HCT116 (cell line): Measurements from ENCODE around the gene RELL1. TPM values are rescaled to one million over a fixed set of nuclear protein-coding genes. Genes with fewer than 3 reads are reported as not detected.

Experiments used
- ATAC-seq: fragments of 200-7000 bp; cut with Tn5 transposase; 2 replicates; pipeline ENCODE4 v1.9.1; 2020; ENCODE audit warnings: mild to moderate bottlenecking, moderate library complexity
- BruUV-seq: library from RNA; stranded (reverse); fragments of 400-500 nt; replicated peaks from 2 replicates; lab custom pipeline; 2021; lab: Mats Ljungman, UMichigan
- CTCF ChIA-PET: fragments of 300-600 bp; sonication (Branson Sonifier 250); formaldehyde crosslinking; loops from one replicate; lab custom pipeline; 2021; ENCODE audit warnings: antibody characterized with exemption; lab: Charles Lee
- POLR2A ChIA-PET: fragments of 300-600, 350-600 bp; sonication (Branson Sonifier 250); formaldehyde crosslinking; loops from one replicate; lab custom pipeline; 2021; ENCODE audit warnings: antibody characterized with exemption; lab: Charles Lee
- RAD21 ChIA-PET, 2 experiments: fragments of 300-600 bp; sonication (Branson Sonifier 250); formaldehyde crosslinking; loops; one replicate each; lab custom pipeline; 2023; ENCODE audit warnings: low total read pairs in 2 of 2; ENCODE audit not compliant: uncharacterized antibody in 2 of 2, unreplicated experiment in 2 of 2, low non-redundant PET in 1 of 2; lab: Charles Lee
- DNase-seq: peaks from one replicate; pipeline ENCODE4 v3.0.0-alpha.2; 2010; ENCODE audit warnings: low read depth, low spot score
- H2AFZ ChIP-seq: fragments of 200-600 bp; shearing (Covaris generic), sonication (generic); 2 replicates; pipeline ENCODE4 v1.6.1; 2017; ENCODE audit warnings: low read depth, mixed run types, mixed read lengths, antibody characterized with exemption, low read length; ENCODE audit not compliant: poor library complexity, severe bottlenecking
- H3K27ac ChIP-seq: 2 replicates; pipeline ENCODE4 v1.5.1; 2012; ENCODE audit warnings: low read depth, low read length
- H3K27me3 ChIP-seq: fragments of 200-600 bp; sonication (generic); 2 replicates; pipeline ENCODE4 v1.6.1; 2016; ENCODE audit warnings: mixed run types, low read length, mixed read lengths; ENCODE audit not compliant: insufficient read depth
- H3K36me3 ChIP-seq, 2 experiments: fragments of 200-500 bp in 1 of 2; fragments of 200-600 bp in 1 of 2; sonication (Bioruptor generic) in 1 of 2; sonication (generic) in 1 of 2; 2 replicates each; pipeline versions ENCODE4 v1.5.1 to v1.6.1; 2014 to 2016; ENCODE audit warnings: low read length in 2 of 2, inconsistent platforms in 1 of 2, mixed read lengths in 1 of 2, mixed run types in 1 of 2; ENCODE audit not compliant: insufficient read depth in 2 of 2, control insufficient read depth in 1 of 2
- H3K4me1 ChIP-seq, 2 experiments: fragments of 200-600 bp in 1 of 2; sonication (generic) in 1 of 2; 2 replicates each; pipeline versions ENCODE4 v1.5.1 to v1.6.1; 2012 to 2017; ENCODE audit warnings: low read length in 2 of 2, inconsistent platforms in 1 of 2, mild to moderate bottlenecking in 1 of 2, mixed read lengths in 1 of 2, mixed run types in 1 of 2, moderate library complexity in 1 of 2; ENCODE audit not compliant: insufficient read depth in 2 of 2, control insufficient read depth in 1 of 2
- H3K4me2 ChIP-seq: fragments of 200-600 bp; sonication (generic); 2 replicates; pipeline ENCODE4 v1.6.1; 2017; ENCODE audit warnings: mixed run types, low read length, mixed read lengths
- H3K4me3 ChIP-seq, 2 experiments: fragments of 200-600 bp in 1 of 2; sonication (generic) in 1 of 2; replicated peaks in 1 of 2; 2 replicates each; pipeline ENCODE4 v1.5.1; 2011 to 2016; ENCODE audit warnings: low read length in 2 of 2, control low read depth in 1 of 2, low read depth in 1 of 2, mild to moderate bottlenecking in 1 of 2, mixed read lengths in 1 of 2, mixed run types in 1 of 2
- H3K79me2 ChIP-seq: fragments of 200-600 bp; sonication (generic); 2 replicates; pipeline ENCODE4 v1.6.1; 2017; ENCODE audit warnings: mild to moderate bottlenecking, mixed run types, low read length, moderate library complexity, mixed read lengths; ENCODE audit not compliant: insufficient read depth
- H3K9ac ChIP-seq: fragments of 200-600 bp; sonication (generic); 2 replicates; pipeline ENCODE4 v1.6.1; 2016; ENCODE audit warnings: low read length, mixed read lengths
- H3K9me2 ChIP-seq: fragments of 200-600 bp; sonication (generic), shearing (Covaris generic); 2 replicates; pipeline ENCODE4 v1.6.1; 2017; ENCODE audit warnings: mixed run types, mild to moderate bottlenecking, moderate library complexity; ENCODE audit not compliant: insufficient read depth
- H3K9me3 ChIP-seq, 2 experiments: fragments of 200-500 bp in 1 of 2; fragments of 200-600 bp in 1 of 2; sonication (Bioruptor generic) in 1 of 2; sonication (generic) in 1 of 2; 2 replicates each; pipeline ENCODE4 v1.6.1; 2014 to 2017; ENCODE audit warnings: low read length in 2 of 2, mixed read lengths in 2 of 2, inconsistent platforms in 1 of 2, low read depth in 1 of 2, mild to moderate bottlenecking in 1 of 2, mixed run types in 1 of 2, moderate library complexity in 1 of 2; ENCODE audit not compliant: control insufficient read depth in 1 of 2, insufficient read depth in 1 of 2
- H4K20me1 ChIP-seq: fragments of 200-600 bp; sonication (generic), shearing (Covaris generic); 2 replicates; pipeline ENCODE4 v1.6.1; 2017; ENCODE audit warnings: mixed run types, mild to moderate bottlenecking, moderate library complexity; ENCODE audit not compliant: insufficient read depth
- ATF3 ChIP-seq: IDR thresholded peaks from 2 replicates; pipeline ENCODE4 v1.6.1; 2012
- CBX3 ChIP-seq: IDR thresholded peaks from 2 replicates; pipeline ENCODE4 v1.6.1; 2012; ENCODE audit warnings: low read depth
- CEBPB ChIP-seq: IDR thresholded peaks from 2 replicates; pipeline ENCODE4 v1.6.1; 2012; ENCODE audit warnings: low read depth
- POLR2A ChIP-seq: IDR thresholded peaks from 2 replicates; pipeline ENCODE4 v1.7.0; 2011; ENCODE audit warnings: borderline replicate concordance; ENCODE audit not compliant: insufficient read depth, insufficient read length; ENCODE audit errors: extremely low read depth
- POLR2AphosphoS5 ChIP-seq: IDR thresholded peaks from 2 replicates; pipeline ENCODE4 v1.6.1; 2011; ENCODE audit warnings: mild to moderate bottlenecking, low read depth, low read length, moderate library complexity
- SIN3A ChIP-seq: IDR thresholded peaks from 2 replicates; pipeline ENCODE4 v1.6.1; 2012; ENCODE audit warnings: low read depth
- SP1 ChIP-seq: IDR thresholded peaks from 2 replicates; pipeline ENCODE4 v1.6.1; 2012; ENCODE audit warnings: low read depth
- SRF ChIP-seq: IDR thresholded peaks from 2 replicates; pipeline ENCODE4 v1.6.1; 2012; ENCODE audit warnings: low read depth
- ZFX ChIP-seq: fragments of 450-650 bp; IDR thresholded peaks from 2 replicates; pipeline ENCODE4 v1.6.1; 2017
- ZNF274 ChIP-seq: fragments of 200-500 bp; sonication (Bioruptor generic); IDR thresholded peaks from 2 replicates; pipeline ENCODE4 v1.6.1; 2014; ENCODE audit warnings: mild to moderate bottlenecking, low read depth, low read length, inconsistent platforms
- intact Hi-C: fragments of 100-400 bp; cut with micrococcal nuclease; formaldehyde crosslinking; loops from 2 replicates; pipeline ENCODE4 v1.10.0; 2022
- total RNA-seq: library from RNA; stranded (reverse); gene quantifications from one replicate; pipeline ENCODE4 v1.2.1, GENCODE V29; 2021; ENCODE audit not compliant: unreplicated experiment

The RELL1 gene
- total RNA-seq, 1 experiment from 2014 or later: 30.2 TPM

GRCh38 chr4:37675587-37676290 is 10.4 kb downstream of the RELL1 start:
- ChIA-PET RAD21 (no interaction called here), POLR2A (no interaction called here), CTCF (no interaction called here)
- intact Hi-C loops: no loop called here
- H3K4me3 ChIP-seq: no peak overlapping the region
- no TSS peak for BruUV-seq
- H3K79me2 ChIP-seq: peaks cover 68% of the 10 kb centered on the region
- no peak overlapping the region for H3K27ac ChIP-seq
- DNase-seq: no peak
- H3K9ac ChIP-seq: no peak overlapping the region
- H3K4me2 ChIP-seq: no peak overlapping the region
- H3K4me1 ChIP-seq: peaks cover 0 to 23% of the 10 kb centered on the region in 2 experiments; a peak in 1 of 4 replicates
- H2AFZ ChIP-seq: no peak overlapping the region
- no peaks in the 10 kb centered on the region for H3K27me3 ChIP-seq
- no peaks in the 10 kb centered on the region for H3K9me2 ChIP-seq
- no peaks in the 10 kb centered on the region for H3K36me3 ChIP-seq
- TF ChIP-seq POLR2A (no peak), CEBPB (no peak), SRF (no peak), ATF3 (no peak), ZFX (no peak), SP1 (no peak), CBX3 (no peak), ZNF274 (no peak)
- ATAC-seq: no peak
- H3K9me3 ChIP-seq: no peaks in the 10 kb centered on the region
- H4K20me1 ChIP-seq: peaks cover 4% of the 10 kb centered on the region; the same call in 1 of the 2 replicates

GRCh38 chr4:37674439-37674838 is 11.7 kb downstream of the RELL1 start:
- Histone ChIP-seq H3K36me3 (no peaks in the 10 kb centered on the region), H3K79me2 (peaks cover 65% of the 10 kb centered on the region), H3K4me2 (no peak overlapping the region), H2AFZ (no peak overlapping the region), H3K4me1 (peaks cover 4 to 31% of the 10 kb centered on the region in 2 experiments; a peak in 3 of 4 replicates), H3K4me3 (no peak overlapping the region), H3K27me3 (no peaks in the 10 kb centered on the region), H3K9me2 (no peaks in the 10 kb centered on the region)
- intact Hi-C loops: no loop called here
- no peak for ATAC-seq
- CTCF ChIA-PET: no interaction called here
- POLR2A ChIA-PET: no interaction called here
- no TSS peak for BruUV-seq
- DNase-seq: no peak
- TF ChIP-seq POLR2AphosphoS5 (no peak), SIN3A (no peak)
- TF ChIP-seq, all 23 proteins: peak for 0
- no peak overlapping the region for H3K27ac ChIP-seq
- H3K9ac ChIP-seq: no peak overlapping the region
- RAD21 ChIA-PET: no interaction called here
- no peaks in the 10 kb centered on the region for H3K9me3 ChIP-seq
- peaks cover 4% of the 10 kb centered on the region; the same call in 1 of the 2 replicates for H4K20me1 ChIP-seq
